ENCODE results near the gene RECQL. TPM values are rescaled to one million over a fixed set of nuclear protein-coding genes. Genes with fewer than 3 reads are reported as not detected.
"Not testable (repeated sequence)": the region's sequence is repeated elsewhere in the genome, so short reads cannot be mapped to it uniquely, and the experiment has no call there.

The RECQL gene
- total RNA-seq, 1 experiment from 2014 or later = 21.3 TPM

- no peaks in the 10 kb centered on the region for H3K9me3 ChIP-seq (ENCODE audit: control insufficient read depth in 1 of 2, insufficient read depth in 1 of 2, low read depth in 1 of 2, low read length in 2 of 2)
- H3K4me3 ChIP-seq (replicated peaks in 1 of 2; ENCODE audit: low read depth in 1 of 2, low read length in 2 of 2) = no peak overlapping the region
- H3K79me2 ChIP-seq (ENCODE audit: insufficient read depth, low read length) = no peaks in the 10 kb centered on the region
- ChIA-PET CTCF (no interaction called here), POLR2A (interaction anchor here (2.0 kb wide), 1 partner anchor 9 kb away, joined by 9 read pairs; the partner anchor contains the start of gene PYROXD1), RAD21 (ENCODE audit: low non-redundant PET in 1 of 2, low total read pairs in 2 of 2, uncharacterized antibody in 2 of 2, unreplicated experiment in 2 of 2) (no interaction called here)
- no peak for DNase-seq (ENCODE audit: low read depth, low spot score)
- intact Hi-C loops (cut with micrococcal nuclease) = no loop called here
- no TSS peak for BruUV-seq (replicated peaks)
- no peaks in the 10 kb centered on the region for H4K20me1 ChIP-seq (ENCODE audit: insufficient read depth)
- no peak overlapping the region for H3K4me2 ChIP-seq (ENCODE audit: low read length)
- H3K27me3 ChIP-seq (ENCODE audit: insufficient read depth, low read length) = no peaks in the 10 kb centered on the region
- H3K9me2 ChIP-seq (ENCODE audit: insufficient read depth) = no peaks in the 10 kb centered on the region
- no peak for ATAC-seq
- TF ChIP-seq MAX (IDR thresholded peaks at IDR 0.05) = no peak
- no peak for TF ChIP-seq SIN3A (IDR thresholded peaks at IDR 0.05; ENCODE audit: low read depth)
- no peak for TF ChIP-seq CBX3 (IDR thresholded peaks at IDR 0.05; ENCODE audit: low read depth)
- TF ChIP-seq CEBPB (IDR thresholded peaks at IDR 0.05; ENCODE audit: low read depth) = no peak
- no peak for TF ChIP-seq CTCF (IDR thresholded peaks at IDR 0.05 in 2 of 3, conservative IDR thresholded peaks at IDR 0.05 in 1 of 3; ENCODE audit: borderline replicate concordance in 1 of 3, insufficient read depth in 1 of 3, low read depth in 2 of 3, low read length in 2 of 3)
- TF ChIP-seq ELF1 (IDR thresholded peaks at IDR 0.05; ENCODE audit: borderline replicate concordance, low read depth) = no peak
- no peak for TF ChIP-seq SRF (IDR thresholded peaks at IDR 0.05; ENCODE audit: low read depth)
- TF ChIP-seq YY1 (IDR thresholded peaks at IDR 0.05; ENCODE audit: extremely low read depth, insufficient replicate concordance, low read depth, low read length) = no peak
- H3K9ac ChIP-seq (ENCODE audit: low read length) = no peak overlapping the region
- peak overlapping the region; percentile 20 for H2AFZ ChIP-seq (ENCODE audit: low read depth, low read length, poor library complexity, severe bottlenecking)
- no peak overlapping the region for H3K27ac ChIP-seq (ENCODE audit: low read depth, low read length)
- H3K4me1 ChIP-seq (ENCODE audit: control insufficient read depth in 1 of 2, insufficient read depth in 2 of 2, low read length in 2 of 2) = no peaks in the 10 kb centered on the region
- no peaks in the 10 kb centered on the region for H3K36me3 ChIP-seq (ENCODE audit: control insufficient read depth in 1 of 2, insufficient read depth in 2 of 2, low read length in 2 of 2)
These were observed 73.2 kb downstream of the RECQL start for GRCh38 chr12:21428241-21428640.

- intact Hi-C loops (cut with micrococcal nuclease) = loop anchor here (10.0 kb wide), 1 partner anchor 54 kb away; no protein-coding TSS in a partner anchor
- RAD21 ChIA-PET (ENCODE audit: low non-redundant PET in 1 of 2, low total read pairs in 2 of 2, uncharacterized antibody in 2 of 2, unreplicated experiment in 2 of 2); BruUV-seq (replicated peaks); H3K9ac ChIP-seq (ENCODE audit: low read length); H3K4me2 ChIP-seq (ENCODE audit: low read length); DNase-seq (ENCODE audit: low read depth, low spot score); H3K27me3 ChIP-seq (ENCODE audit: insufficient read depth, low read length); H3K79me2 ChIP-seq (ENCODE audit: insufficient read depth, low read length); H3K36me3 ChIP-seq (ENCODE audit: control insufficient read depth in 1 of 2, insufficient read depth in 2 of 2, low read length in 2 of 2); H3K4me1 ChIP-seq (ENCODE audit: control insufficient read depth in 1 of 2, insufficient read depth in 2 of 2, low read length in 2 of 2); H3K4me3 ChIP-seq (replicated peaks in 1 of 2; ENCODE audit: low read depth in 1 of 2, low read length in 2 of 2); H2AFZ ChIP-seq (ENCODE audit: low read depth, low read length, poor library complexity, severe bottlenecking); CTCF ChIA-PET; ATAC-seq; H3K27ac ChIP-seq (ENCODE audit: low read depth, low read length); POLR2A ChIA-PET; H3K9me3 ChIP-seq (ENCODE audit: control insufficient read depth in 1 of 2, insufficient read depth in 1 of 2, low read depth in 1 of 2, low read length in 2 of 2); H3K9me2 ChIP-seq (ENCODE audit: insufficient read depth); H4K20me1 ChIP-seq (ENCODE audit: insufficient read depth): not testable (repeated sequence)
These were observed 82.3 kb downstream of the RECQL start for GRCh38 chr12:21419009-21419699.

Other genes starting within 250 kb of the RECQL start
- 0.49 TPM for gene SLCO1A2, start 166.7 kb downstream of the RECQL start, total RNA-seq (2021; ENCODE audit: unreplicated experiment)
- not detected for gene IAPP, start 128.7 kb downstream of the RECQL start, total RNA-seq (2021; ENCODE audit: unreplicated experiment)
- gene PYROXD1, start 64.0 kb downstream of the RECQL start, total RNA-seq (2021; ENCODE audit: unreplicated experiment) = 17.3 TPM
- gene GOLT1B, start 154 bp upstream of the RECQL start, total RNA-seq (2021; ENCODE audit: unreplicated experiment) = 43.5 TPM
- gene SPX, start 24.7 kb upstream of the RECQL start, total RNA-seq (2021; ENCODE audit: unreplicated experiment) = 0.76 TPM
- not detected for gene GYS2, start 103.2 kb upstream of the RECQL start, total RNA-seq (2021; ENCODE audit: unreplicated experiment)
- 1,454 TPM for gene LDHB, start 156.2 kb upstream of the RECQL start, total RNA-seq (2021; ENCODE audit: unreplicated experiment)

All from HCT116 (cell line).